ENCODE measurements around the gene SEC14L5. TPM values are rescaled to one million over a fixed set of nuclear protein-coding genes. Genes with fewer than 3 reads are reported as not detected.

Gene SEC14L5
- total and polyA plus RNA-seq, 9 donors, result 0.11 to 1.5 (median 0.38) TPM

GRCh38 chr16:4911970-4912386 is 46.2 kb upstream of the SEC14L5 start:
- H3K36me3 ChIP-seq, result no peaks in the 10 kb centered on the region
- no peak overlapping the region for H3K27ac ChIP-seq
- peaks cover 6% of the 10 kb centered on the region for H3K4me1 ChIP-seq (ENCODE audit: insufficient read depth)
- no peak for DNase-seq
- intact Hi-C loops (cut with DNase I), result no loop called here
- TF ChIP-seq EP300 (IDR thresholded peaks at IDR 0.05), result no peak
- TF ChIP-seq POLR2A (IDR thresholded peaks at IDR 0.05), result no peak
- no peak for TF ChIP-seq CTCF (IDR thresholded peaks at IDR 0.05)
- H3K27me3 ChIP-seq, result no peaks in the 10 kb centered on the region
- H3K9me3 ChIP-seq, result no peaks in the 10 kb centered on the region
- H3K4me3 ChIP-seq, result no peak overlapping the region
- 67 to 73% (median 71%) methylated on average over 6 of the region's 6 CpGs for WGBS, 3 donors

DNA sequence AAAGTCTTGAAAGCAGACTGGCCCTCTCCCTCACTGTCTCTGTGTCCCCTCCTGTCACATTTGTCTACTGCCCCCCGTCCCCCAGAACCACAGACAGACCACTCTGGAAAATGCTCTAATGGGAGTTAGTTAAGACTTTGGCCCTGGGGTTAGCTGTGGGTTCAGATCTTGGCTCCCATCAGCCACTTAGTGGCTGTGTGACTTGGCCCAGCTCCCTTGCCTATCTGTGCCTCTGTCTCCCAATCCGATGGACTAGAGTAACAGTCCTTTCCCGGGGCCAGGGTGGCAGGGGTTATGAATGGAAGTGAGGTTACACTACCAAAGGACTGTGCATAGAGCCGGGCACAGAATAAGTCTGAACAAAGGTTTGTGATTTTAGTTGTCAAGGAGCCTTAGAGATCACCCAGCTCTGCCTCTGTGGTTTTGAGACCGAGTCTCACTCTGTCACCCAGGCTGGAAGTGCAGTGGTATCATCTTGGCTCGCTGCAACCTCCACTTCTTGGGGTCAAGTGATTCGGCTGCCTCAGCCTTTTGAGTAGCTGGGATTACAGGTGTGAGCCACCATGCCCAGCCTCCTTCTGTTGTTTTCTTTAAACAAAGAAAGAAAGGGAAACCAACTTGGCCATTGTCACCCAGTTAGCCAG is 44.9 kb upstream of the SEC14L5 start:
- TF ChIP-seq POLR2A (IDR thresholded peaks at IDR 0.05) (no peak), CTCF (IDR thresholded peaks at IDR 0.05) (no peak), EP300 (IDR thresholded peaks at IDR 0.05) (no peak)
- H3K27ac ChIP-seq, result no peak overlapping the region
- peaks cover 6% of the 10 kb centered on the region for H3K4me1 ChIP-seq (ENCODE audit: insufficient read depth)
- H3K27me3 ChIP-seq, result no peaks in the 10 kb centered on the region
- H3K9me3 ChIP-seq, result no peaks in the 10 kb centered on the region
- no peak for DNase-seq
- H3K36me3 ChIP-seq, result no peaks in the 10 kb centered on the region
- intact Hi-C loops (cut with DNase I), result no loop called here
- H3K4me3 ChIP-seq, result no peak overlapping the region
- 81 to 85% (median 83%) methylated on average over 7 of the region's 7 CpGs for WGBS, 3 donors

GRCh38 chr16:4913774-4914525 is 44.2 kb upstream of the SEC14L5 start:
- intact Hi-C loops (cut with DNase I), result no loop called here
- Histone ChIP-seq H3K36me3 (no peaks in the 10 kb centered on the region), H3K4me1 (ENCODE audit: insufficient read depth) (peaks cover 6% of the 10 kb centered on the region), H3K4me3 (no peak overlapping the region), H3K27ac (no peak overlapping the region), H3K9me3 (no peaks in the 10 kb centered on the region), H3K27me3 (no peaks in the 10 kb centered on the region)
- DNase-seq, result no peak
- no peak for TF ChIP-seq CTCF (IDR thresholded peaks at IDR 0.05)
- WGBS, 3 donors, result 89 to 93% (median 92%) methylated on average over 15 of the region's 15 CpGs

DNA sequence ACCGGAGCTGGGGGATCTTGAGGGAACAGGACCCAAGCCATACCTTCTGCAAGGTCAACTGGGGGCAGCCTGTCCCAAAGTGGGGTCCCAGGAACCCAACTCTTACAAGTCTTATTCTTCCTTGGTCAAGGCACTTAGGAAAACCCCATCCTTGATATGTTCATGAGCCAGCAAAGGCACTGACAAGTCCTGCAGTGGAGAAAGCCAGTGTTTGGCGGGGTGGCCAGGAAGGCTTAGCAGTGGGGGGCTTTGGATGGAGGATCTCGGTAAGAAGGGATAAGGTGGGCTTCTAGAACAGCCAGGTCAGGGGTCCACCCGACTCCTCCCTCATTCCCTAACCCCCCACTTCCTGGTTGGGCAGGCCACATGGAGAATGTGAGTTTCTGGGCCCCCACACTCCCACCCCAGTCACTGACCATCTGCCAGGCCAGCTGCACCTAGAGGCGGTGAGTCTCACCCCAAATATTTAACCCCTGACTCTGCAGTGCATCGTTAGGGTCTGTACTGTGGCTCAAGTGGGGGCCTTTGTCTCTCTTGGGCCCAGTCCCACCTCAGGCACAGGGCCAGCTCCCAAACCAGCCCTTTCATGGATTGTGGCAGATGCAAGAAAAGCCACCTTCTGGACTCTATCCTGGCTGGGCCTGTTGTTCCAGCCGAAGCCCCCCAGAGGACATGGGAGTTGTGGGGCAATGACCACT is 43.5 kb upstream of the SEC14L5 start:
- no peak overlapping the region for H3K27ac ChIP-seq
- DNase-seq, result no peak
- intact Hi-C loops (cut with DNase I), result no loop called here
- H3K36me3 ChIP-seq, result no peaks in the 10 kb centered on the region
- TF ChIP-seq POLR2A (IDR thresholded peaks at IDR 0.05) (no peak), EP300 (IDR thresholded peaks at IDR 0.05) (no peak), CTCF (IDR thresholded peaks at IDR 0.05) (no peak)
- no peak overlapping the region for H3K4me3 ChIP-seq
- peaks cover 6% of the 10 kb centered on the region for H3K4me1 ChIP-seq (ENCODE audit: insufficient read depth)
- WGBS, 3 donors, result 81 to 97% (median 86%) methylated on average over 7 of the region's 7 CpGs
- no peaks in the 10 kb centered on the region for H3K9me3 ChIP-seq
- no peaks in the 10 kb centered on the region for H3K27me3 ChIP-seq

All from ovary (tissue), 9 donors.